GM19468 (cell line): ENCODE data around the gene ERBB4.

Experiments used
- ATAC-seq: cut with Tn5 transposase; IDR thresholded peaks from one replicate; pipeline ENCODE4 v1.9.1; 2021; ENCODE audit warnings: mild to moderate bottlenecking, moderate library complexity, moderate number of reproducible peaks; ENCODE audit not compliant: unreplicated experiment; ENCODE audit errors: extremely low read depth

The ERBB4 gene

DNA sequence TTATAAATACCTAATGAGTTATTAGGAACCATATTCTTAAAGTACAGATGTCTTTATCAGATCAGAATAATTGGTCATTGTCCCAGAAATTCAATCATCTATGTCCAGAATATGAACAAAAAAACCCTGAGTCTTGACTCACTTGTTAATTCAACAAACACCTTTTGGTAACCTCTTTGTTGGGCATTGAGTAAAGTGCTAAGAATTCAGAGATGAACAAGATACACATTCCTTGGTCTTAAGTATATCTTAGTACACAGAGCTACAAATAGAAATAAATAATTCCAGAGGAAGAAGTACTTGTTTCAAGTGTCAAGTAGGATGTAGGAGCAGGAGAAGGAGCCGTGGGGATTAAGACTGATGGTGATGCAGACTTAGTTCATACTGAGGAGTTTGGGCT is 1184.1 kb downstream of the ERBB4 start:
- ATAC-seq = no peak

GRCh38 chr2:211351987-211352386 is 1186.6 kb downstream of the ERBB4 start:
- no peak for ATAC-seq

GRCh38 chr2:211349031-211349430 is 1189.6 kb downstream of the ERBB4 start:
- ATAC-seq = no peak

- no peak for ATAC-seq
These were observed 1191.3 kb downstream of the ERBB4 start for GRCh38 chr2:211347328-211347727.

GRCh38 chr2:211344289-211344688 is 1194.3 kb downstream of the ERBB4 start:
- no peak for ATAC-seq

- ATAC-seq = no peak
These were observed 1205.2 kb downstream of the ERBB4 start for GRCh38 chr2:211333377-211333776.

GRCh38 chr2:211331736-211332135 is 1206.9 kb downstream of the ERBB4 start:
- no peak for ATAC-seq

GRCh38 chr2:211329882-211330281 is 1208.7 kb downstream of the ERBB4 start:
- ATAC-seq = no peak

GRCh38 chr2:211329421-211329820 is 1209.2 kb downstream of the ERBB4 start:
- no peak for ATAC-seq

DNA sequence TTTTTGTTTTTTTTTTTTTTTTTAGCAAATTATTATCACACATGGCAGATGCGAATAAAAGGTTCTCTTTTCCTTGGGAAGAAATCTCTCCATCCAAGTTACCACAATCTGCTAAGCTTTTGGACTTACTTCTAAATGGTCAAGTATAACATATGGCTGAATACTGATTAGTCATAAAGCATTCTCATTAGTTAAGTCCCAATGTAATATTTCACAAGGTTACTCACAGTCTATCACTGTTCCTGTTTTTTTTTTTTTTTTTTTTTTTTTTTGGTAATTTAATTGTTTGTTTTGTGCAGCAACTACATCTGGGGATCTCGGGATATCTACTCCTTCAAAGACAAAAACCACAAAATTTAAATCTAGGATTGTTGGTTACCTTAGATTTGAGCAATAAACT is 1210.5 kb downstream of the ERBB4 start:
- ATAC-seq = no peak
